NCI-H345 treated with DMSO at 0.1 percent for 48 hours (cell line): Measurements from ENCODE around the gene SORD.
"Not testable (repeated sequence)": the region's sequence is repeated elsewhere in the genome, so short reads cannot be mapped to it uniquely, and the experiment has no call there.

ENCODE experiments used
- DNase-seq: peaks from one replicate; lab custom pipeline; 2025; ENCODE audit not compliant: unreplicated experiment; lab: John Stamatoyannopoulos, UW

The SORD gene

DNA sequence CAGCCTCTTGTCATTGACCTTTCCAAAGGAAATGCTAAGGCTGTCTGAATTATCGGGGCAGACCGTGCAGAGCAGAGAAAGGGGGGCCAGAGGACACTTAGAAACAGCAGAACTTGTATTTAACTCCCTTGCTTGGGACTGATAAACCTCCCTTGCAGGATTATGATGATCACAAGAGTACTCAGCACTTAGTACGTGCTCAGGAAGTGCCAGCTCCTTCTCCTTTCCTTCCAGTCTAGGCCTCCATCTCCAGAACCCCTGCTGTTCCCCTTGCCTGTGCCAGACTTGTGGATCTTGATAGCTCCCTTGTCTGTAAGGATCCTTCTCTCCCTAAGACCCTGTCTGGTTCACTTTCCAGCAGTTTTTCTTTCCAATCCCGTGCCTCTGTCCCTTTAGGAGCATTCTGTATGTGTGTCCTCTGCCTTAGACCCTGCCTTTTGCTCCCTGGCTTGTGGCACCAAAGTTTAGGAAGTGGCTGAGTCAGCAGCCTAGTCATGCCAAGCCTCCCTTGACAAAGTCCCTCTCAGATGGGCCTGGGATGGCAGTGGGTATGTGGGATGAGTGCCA is 747 bp downstream of the SORD start:
- DNase-seq = no peak

DNA sequence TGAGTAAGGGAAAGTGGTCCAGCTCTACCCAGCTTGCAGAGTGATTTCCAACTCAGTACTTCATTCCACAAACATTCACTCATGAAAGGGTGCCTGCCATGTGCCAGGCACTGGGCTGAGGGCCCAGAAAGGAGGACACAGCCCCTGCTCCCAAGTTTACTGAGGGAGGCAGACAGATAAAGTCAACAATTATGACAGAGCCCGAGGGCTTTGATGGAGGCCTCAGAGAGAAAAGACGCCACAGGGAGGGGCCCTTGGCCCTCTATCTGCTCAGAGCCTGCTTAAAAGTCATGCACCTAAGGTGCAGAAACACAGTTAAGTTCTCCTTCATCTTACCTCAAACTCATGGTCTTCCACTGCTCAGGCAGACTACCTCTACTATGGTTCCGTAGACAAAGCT is 1.7 kb downstream of the SORD start:
- not testable (repeated sequence) for DNase-seq

- DNase-seq = not testable (repeated sequence)
Measured at GRCh38 chr15:45025627-45026026, 2.6 kb downstream of the SORD start.

GRCh38 chr15:45026651-45027190 is 3.7 kb downstream of the SORD start:
- no peak for DNase-seq

- DNase-seq = no peak
Measured at GRCh38 chr15:45027220-45027619, 4.2 kb downstream of the SORD start.

DNA sequence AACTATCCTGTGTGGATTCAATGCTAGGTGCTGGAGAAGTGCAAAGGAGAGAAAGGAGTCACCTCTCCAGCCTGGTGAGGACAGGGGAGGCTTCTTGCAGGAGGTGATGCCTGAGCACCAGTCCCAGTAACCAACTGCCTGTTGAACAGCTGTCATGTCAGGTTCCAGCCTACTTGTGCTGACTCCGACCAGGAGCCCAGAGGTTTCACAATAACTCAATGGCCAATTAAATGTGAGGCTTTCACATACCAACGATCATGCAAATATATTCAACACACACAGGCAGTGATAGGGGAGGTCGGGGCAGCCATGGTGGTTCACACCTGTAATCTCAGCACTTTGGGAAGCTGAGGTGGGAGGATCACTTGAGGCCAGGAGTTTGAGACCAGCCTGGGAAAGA is 7.7 kb downstream of the SORD start:
- no peak for DNase-seq

DNA sequence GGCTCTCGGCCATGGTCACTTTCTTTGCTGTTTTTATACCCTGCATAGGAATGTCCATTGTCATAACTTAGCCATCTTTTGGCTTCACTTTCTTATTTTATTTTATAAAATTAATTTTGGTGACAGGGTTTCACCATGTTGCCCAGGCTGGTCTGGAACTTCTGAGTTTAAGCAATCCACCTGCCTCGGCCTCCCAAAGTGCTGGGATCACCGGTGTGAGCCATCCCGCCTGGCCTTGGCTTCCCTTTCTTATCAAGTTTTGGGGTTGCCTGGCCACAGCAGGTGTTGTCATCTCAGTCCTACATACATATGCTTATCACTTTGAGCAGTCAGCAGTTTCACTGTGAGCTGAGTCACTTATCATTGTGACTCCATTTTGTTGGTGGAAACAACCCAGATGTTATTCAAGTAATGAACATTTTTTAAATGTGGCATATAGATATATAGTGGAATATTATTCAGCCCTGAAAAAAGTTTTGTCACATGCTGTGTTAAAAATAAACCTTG is 8.6 kb downstream of the SORD start:
- not testable (repeated sequence) for DNase-seq

DNA sequence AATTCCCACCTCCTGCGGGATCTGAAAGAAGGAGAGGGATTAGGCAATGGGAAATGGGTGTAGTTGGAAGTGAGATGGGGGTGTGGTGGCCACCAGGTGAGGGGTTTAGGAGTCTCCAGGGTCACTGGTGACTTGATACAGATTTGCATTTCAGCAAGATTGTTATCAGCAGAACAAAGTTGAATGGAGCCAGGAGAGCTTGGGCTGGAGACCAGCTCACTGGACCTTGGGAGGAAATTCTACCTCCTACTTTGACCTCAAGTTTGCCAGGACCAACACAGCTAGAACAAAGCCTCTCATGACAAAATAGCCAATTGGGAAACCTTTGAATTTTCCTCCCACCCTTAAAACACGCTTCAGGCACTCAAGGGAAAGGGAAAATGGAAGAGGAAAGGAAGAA is 9.5 kb downstream of the SORD start:
- DNase-seq = not testable (repeated sequence)

GRCh38 chr15:45034087-45034486 is 11.1 kb downstream of the SORD start:
- not testable (repeated sequence) for DNase-seq

GRCh38 chr15:45034600-45035375 is 11.8 kb downstream of the SORD start:
- not testable (repeated sequence) for DNase-seq

DNA sequence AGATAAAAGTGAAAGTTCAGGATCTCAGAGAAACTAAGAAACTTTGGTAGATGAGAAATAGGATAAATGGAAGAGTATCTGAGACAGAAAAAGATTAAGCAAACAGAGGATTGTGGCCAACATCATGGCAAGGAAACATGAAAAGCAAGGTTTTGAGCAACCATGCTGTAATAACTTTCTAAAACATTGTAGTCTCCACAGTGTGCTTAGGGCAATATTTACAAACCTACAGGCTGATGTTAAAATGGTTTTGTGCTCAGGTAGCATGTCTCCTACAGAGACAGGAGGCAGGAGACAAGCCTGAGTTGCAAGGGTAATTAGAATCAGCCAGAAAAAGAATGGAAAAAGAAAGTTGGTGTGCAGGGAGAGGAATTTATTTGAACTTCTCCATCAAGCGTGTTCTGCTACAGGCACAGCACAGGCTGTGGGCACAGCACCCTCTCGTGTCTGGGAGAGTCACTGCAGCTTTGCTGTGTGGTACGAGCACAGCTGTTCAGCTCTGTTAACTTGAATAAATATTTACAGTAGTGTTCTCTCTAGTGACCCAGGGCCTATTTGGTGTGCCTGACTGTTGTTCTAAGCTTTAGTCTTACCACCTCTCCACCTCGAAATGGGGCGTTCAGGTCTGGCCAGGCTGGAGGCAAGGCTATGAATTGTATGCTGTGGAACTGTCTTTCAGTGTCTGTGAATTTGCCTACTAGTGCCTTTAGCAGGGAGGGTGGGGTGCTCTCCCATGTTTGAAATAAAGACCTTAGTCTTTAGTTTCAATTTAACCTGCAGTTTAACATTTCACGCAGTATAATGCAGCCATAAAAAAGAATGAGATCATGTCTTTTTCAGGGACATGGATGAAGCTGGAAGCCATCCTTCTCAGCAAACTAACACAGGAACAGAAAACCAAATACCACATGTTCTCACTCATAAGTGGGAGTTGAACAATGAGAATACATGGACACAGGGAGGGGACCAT is 14.1 kb downstream of the SORD start:
- peak; percentile 78 for DNase-seq

- DNase-seq = no peak
Measured at GRCh38 chr15:45037936-45038335, 14.9 kb downstream of the SORD start.

- not testable (repeated sequence) for DNase-seq
Measured at GRCh38 chr15:45040396-45040795, 17.4 kb downstream of the SORD start.

DNA sequence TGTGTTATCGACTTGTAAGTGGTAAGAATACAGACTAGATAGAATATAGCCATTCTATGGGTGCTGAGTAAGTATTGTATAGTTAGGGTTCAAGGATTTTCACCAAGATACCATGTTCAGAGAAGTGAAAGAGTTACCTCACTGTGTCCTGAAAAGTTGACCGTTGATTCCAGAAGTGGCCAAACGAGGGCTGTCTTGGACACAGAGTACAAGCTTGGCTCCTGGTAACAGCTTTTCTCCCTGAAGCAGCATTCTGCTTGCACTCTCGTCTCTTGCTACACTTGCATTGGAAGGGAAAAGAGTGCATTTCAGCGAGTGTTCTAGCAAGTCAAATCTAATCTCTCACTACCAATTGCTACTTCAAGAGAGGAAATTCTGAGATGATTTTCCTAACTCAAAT is 18.5 kb downstream of the SORD start:
- not testable (repeated sequence) for DNase-seq

DNA sequence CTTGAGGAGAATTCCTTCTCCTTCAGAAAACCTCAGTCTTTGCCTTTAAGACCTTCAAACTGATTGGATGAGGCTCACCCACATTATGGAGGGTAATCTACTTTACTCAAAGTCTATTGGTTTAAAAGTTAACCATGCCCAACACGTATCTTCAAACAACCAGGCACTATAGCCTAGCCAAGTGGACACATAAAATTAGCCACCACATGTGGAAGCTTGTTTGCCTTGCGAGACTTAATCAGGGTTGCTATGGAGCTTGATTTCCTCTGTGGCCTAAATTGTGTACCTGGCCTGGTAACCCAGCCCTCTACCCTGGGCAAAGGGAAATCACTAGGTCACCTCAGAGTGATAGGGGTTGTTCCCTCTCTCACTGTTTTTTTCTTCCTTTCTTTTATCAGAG is 19.9 kb downstream of the SORD start:
- DNase-seq = not testable (repeated sequence)

- not testable (repeated sequence) for DNase-seq
Measured at GRCh38 chr15:45044270-45044669, 21.3 kb downstream of the SORD start.

- DNase-seq = not testable (repeated sequence)
Measured at GRCh38 chr15:45048449-45048793, 25.4 kb downstream of the SORD start.

GRCh38 chr15:45048794-45049631 is 26.0 kb downstream of the SORD start:
- DNase-seq = no peak

DNA sequence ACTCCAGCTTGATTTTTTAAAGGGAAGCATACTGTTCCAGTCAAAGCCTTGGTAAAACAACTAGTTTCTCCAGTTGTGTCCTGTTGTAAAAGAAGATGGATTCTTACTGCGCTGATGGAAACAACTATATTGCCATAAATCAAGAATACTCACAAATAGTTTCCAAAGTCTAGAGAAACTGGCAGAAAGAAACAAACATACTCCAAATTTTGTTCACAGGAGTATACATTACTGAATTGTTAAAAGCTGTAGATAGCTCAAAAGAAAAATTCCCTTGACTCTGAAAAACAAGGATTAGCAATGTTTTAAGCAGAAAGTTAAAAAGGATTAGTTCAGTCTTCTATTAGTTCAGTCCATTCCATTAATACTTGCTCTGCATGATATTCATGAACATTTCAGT is 27.6 kb downstream of the SORD start:
- DNase-seq = no peak

GRCh38 chr15:45052676-45053075 is 29.7 kb downstream of the SORD start:
- DNase-seq = not testable (repeated sequence)
